NCI-H1417 treated with DMSO at 0.1 percent for 48 hours (cell line): ENCODE measurements around the gene UNC5CL.
"Not testable (repeated sequence)": the region's sequence is repeated elsewhere in the genome, so short reads cannot be mapped to it uniquely, and the experiment has no call there.

Source experiments
- DNase-seq: peaks from one replicate; lab custom pipeline; 2025; lab: John Stamatoyannopoulos, UW

Gene UNC5CL

DNA sequence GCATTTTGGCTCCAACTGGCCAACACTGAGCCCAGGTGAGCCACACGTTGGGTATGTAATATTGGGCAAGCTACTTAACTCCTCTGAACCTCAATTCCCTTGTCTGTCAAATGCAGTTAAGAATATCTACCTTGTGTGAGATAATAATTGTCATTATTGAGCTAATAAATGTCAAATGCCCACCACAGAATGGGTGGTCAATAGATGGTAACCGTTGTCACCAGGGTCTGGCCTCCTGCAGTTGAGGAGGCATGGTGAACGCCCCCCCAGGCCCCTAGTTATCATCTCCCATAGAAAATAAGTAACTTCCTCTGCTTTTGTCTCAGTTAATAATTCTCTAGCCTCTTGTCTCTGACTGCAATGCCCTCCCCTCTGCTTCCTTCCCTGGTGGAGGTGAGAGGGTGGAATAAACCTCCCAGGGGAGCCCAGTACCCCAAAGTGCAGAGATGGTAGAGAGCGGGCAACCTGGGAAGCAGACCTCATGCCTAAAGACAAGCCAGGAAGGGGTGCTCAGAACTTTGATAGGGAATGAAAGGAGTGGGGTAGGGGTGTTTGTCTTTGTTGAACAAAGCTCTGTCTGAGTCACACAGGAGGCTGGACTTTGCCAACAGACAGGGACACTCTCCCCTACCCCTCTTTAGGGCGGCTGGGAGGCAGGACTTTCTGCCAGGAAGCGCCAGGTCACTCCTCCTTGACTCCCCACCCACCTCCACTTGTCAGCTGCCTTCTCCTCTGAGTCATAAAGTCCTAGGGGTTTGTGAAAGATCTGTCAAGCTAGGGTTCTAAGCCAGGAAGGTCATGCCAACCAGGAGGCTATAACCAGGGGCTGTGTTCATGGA is 1.3 kb upstream of the UNC5CL start:
- DNase-seq = no peak

DNA sequence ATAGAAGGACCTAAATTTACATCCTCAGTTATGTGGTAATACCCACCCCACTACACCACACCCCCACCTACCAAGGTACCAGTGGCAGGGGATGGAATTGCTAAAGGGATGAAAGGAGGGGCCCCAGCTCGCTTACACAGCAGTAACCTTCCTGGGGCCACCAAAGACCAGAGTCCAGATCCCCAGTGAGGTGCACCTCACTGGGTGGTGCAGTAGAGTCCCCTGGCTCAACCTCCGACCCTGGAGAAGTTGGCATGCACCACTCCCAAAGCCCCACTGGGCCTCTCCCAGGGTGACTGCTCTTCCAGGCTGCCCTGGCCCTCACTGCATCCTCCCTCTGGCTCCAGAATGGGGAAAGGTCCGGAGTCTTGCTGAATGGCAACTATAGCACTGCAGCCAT is 816 bp downstream of the UNC5CL start:
- no peak for DNase-seq

DNA sequence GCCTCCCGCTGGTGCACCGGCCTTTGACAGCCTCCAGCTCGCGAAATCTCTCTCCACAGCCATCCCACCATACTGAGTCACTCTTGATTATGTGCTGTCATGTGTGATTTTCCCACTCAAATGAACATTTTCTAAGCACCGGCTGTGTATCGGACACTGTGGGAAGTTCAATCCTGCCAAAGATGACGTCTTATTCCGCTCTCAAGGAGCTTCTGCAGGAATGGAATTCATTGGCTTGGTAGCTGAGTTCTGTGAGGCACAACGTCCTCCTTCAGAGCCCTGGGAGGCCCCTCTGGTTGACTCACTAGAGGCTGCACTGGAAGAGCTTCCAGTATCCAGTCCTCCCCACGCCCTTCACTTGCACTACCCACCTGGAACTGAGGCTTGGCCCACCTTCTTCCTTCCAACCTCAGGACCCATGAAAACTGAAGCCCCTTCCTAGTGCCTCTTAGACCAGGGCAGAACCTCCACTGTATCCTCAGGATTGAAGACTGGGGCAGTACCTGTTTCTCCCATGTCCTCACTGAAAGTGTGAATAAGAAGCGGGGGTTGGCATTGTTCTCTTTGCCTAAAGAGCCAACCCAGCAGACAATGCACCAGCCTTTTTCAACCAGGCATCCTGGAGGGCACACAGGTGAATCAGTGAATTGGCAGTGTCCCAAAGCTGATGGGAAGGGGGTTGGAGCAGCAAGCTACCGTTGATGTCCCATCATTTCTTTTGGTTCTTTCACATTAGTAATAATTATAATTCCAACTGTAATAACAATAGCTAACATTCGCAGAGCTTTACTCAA is 1.7 kb downstream of the UNC5CL start:
- DNase-seq = no peak

DNA sequence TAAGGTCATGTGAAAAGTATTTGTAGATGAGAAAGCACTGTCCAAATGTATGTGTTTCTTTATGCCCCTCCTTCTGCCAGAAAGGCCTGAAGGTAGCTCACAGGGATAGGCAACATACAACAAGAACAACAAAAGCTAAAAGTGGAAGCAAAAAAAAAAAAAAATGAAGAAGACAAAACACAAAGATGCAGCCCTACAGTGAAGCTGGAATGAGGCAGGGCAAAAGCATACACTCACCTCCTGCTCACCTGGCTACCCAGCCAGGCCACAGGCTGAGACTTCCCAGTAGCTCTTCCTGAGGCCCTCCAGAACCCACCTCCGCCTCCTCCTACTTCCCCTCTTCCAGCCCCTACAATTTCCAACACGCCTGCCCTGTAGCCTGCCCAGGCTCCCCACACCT is 2.4 kb downstream of the UNC5CL start:
- no peak for DNase-seq

DNA sequence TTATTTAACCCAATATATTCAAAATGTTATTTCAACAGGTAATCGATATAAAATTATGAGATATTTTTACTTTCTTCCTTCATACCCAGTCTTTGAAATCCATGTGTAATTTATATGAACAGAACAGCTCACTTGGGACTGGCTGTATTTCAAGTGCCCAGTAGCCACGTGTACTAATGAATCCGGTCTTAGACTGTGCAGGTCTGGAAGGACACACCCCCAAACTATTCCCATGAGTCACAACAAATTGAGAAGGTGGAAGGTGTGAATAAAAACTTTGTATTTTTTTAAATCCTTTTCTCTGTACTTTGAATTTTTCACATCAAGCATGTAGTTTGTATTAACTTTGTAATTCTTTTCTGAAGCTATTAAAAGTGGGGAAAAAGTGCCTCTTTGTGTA is 2.8 kb downstream of the UNC5CL start:
- no peak for DNase-seq

DNA sequence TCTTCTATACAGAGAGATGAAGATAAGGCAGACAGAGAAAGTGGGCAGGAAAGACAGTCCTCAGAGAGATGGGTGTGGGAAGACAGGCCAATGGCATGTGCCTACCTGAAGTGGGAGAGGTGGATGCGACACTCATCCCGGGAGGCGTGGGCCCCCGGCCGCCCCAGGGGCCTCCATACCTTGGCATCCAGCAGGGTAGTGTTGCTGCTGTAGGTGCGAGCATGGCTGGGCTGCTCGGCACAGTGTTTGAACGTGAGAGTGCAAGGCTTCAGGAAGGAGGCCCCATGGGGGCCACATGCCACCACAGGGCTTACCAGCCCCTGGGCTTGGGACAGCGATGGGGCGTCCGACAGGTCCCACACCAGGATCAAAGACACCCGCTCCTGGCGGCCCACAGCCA is 5.2 kb downstream of the UNC5CL start:
- DNase-seq = no peak

DNA sequence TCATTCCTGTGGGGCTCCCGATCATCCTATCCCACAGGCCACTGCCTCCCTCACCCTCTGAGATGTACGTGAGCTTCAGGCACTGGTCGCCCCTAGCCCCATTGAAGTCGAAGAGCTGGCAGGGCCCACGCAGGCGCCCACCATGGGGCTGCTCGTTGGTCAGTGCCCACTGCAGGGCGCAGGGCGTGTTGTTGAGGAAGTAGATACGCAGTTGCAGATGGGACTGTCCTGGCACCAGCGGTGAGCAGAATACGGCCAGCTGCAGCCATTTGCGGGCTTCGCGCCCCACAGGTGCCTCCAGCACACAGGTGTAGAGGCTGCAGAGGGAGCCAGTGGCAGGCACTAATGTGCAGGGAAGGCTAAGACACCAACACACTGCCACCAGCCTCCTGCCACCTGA is 6.2 kb downstream of the UNC5CL start:
- no peak for DNase-seq

DNA sequence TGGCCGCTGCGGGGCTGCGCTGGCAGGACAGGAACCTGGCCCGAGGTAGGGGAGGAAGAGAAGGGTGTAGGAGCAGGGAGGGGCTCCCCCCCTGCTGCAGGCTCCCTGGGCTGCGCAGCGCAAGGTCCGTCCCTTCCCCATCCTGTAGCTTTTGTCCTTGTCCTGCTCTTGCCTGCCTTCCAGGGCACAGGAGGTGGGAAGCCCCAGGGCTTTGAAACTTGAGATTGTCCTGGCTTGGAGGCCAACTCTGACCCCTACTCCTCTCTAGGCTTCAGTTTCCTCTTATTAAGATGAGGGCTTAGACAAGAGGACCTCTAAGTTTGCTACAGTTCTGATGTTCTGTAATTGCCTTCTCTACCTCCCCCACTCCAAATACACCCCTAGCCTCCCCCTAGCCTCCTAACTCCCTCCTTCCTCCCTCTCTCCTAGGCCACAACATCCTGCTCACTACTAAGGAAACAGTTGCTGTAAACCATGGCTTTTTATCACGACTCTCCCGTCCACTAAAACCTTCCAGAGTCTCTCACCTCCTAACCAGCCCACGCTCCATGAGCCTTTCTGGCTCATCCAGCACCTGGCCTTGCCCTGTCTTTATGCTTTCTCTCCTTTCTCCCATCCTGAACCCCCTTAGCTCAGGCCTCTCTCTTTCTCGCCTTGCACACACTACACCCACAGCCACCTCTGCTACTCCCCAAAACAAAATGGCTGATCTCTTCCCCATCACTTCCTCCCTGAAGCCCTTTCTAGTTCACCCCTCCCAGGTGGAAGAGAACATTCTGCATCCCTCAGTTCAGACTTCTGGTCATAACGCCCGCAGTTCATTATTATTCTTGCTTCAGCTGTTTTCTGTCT is 10.2 kb downstream of the UNC5CL start:
- DNase-seq = no peak

DNA sequence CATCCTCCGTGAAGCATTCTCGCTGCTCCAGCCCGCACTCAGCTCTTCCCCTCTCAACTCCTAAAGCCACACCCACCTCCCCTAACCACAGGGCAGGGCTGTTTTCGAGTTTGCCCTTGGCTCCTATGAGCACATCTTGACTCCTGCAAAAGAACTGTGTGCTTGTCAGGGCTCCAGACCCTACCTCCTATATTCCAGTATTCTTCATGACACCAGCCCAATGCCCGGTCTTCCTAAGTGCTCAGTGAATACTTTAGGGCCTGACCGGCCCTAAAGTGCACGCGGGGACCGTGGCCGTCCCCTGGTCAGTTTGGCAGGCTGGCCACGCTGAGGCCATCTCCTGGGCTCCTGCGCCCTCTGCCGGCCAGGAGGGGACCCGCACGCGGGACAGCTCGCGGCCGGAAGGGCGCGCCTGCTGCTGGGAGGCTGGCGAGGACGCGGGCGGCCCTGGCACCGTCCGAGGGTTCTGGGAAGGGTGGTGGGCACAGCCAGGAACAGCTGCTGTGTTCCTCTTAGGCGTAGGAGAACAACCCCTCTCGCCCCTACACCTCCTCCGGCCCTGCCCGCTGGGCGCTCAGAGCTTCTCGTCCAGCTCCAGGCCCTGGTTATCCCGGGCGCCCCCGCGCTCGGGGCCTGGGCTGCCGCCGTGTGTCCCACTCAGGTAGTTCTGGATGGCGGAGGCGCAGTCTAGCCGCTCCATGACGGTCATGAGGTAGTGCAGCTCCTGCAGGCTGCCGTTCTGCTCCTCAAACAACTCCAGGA is 11.0 kb downstream of the UNC5CL start:
- DNase-seq = no peak

DNA sequence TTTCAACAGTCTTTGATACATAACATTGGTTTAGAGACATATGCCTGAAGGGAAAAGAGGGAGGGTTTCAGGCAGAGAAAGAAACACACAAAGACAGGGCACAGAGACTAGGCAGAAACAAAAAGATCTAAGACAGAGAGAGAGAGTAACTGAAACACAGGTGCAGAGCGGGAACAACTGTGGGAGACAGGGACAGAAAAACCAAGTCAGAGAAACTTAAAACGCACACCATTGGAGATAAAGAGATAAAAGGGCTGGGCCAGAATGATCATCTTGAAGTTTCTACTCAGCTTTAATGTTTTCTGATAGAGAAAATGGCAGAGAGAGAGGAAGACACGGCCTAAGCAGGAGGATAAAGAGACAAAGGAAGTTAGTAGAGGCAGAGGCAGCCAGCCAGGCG is 11.8 kb downstream of the UNC5CL start:
- DNase-seq = no peak

DNA sequence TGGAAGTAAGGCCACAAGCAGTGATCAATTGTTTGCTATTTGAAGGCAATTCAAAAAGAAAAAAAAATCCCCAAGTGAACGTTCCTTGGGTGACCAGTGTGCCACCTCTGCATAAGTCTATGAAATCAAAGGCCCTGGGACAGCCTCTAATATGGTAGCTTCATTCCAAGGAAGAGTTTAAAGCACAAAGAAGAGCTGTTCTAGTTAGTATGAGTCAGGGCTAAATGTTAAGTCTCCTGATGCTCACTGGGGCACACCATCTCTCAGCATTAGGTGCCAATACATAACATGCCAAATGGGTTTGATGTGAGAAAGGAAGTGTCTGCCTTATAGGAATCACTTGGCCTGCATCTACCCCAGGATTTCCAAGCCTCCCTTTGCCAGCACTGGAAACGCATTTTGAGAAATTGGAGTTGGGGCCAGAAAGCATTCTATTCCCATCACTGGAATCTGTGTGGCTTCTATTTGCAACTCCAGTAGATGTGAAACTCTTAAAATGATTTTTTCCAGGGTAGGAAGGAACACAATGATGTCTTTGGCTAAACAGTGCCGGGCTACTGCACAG is 13.0 kb downstream of the UNC5CL start:
- no peak for DNase-seq

DNA sequence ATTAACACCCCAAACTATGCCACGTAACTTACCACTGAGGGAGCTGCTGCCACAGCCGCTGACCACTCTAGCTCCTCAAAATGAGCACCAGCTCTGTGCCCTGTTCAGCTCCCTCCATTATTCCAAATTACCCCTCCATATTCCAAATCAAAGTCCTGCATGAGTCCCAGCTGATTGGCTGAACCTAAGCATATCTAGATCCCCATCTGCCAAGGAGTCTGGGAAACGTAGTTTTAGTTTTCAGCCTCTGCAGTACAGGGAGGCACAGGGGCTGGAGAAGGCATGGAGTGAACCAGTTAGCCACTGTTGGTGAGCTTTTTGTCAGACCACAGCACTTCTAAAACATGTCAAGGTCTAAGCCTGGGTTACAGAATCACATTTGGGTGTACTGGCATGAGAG is 15.9 kb downstream of the UNC5CL start:
- no peak for DNase-seq

DNA sequence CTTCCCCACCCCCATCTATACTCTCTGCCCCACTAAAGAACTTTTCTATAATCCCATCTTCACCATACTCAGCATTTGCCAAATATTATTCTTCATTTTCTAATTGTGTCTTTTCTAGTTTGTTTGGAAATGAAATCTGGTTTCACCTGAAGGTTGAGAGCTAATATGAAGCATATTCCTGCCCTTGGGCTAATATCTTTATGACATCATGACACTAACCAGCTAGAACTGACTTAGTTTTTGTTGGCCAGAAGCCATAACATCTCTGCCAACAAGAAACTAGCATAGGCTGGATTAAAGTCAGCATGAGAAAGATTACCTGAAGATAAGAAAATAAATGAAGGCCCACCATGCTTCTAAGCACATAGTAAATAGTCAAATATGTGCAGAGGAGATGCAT is 16.7 kb downstream of the UNC5CL start:
- DNase-seq = no peak

DNA sequence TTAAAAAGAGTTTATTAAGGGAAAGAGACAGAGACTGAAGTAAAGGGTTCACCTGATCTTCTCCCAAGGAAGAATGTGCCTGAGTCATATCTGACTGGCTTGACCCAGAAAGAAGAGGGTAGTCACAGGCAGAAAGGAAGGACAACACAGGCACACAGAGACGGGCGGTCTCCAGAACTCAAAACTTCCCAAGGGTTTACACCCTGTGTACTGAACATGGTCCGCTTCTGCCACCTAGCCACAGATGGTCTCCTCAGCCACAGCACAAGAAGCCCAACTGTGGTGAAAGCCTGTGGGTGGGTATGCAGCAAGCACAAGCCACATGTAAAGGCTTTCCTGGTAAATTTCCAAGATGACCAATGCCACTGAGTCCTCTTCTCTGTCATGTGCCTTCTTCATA is 17.2 kb downstream of the UNC5CL start:
- DNase-seq = no peak

DNA sequence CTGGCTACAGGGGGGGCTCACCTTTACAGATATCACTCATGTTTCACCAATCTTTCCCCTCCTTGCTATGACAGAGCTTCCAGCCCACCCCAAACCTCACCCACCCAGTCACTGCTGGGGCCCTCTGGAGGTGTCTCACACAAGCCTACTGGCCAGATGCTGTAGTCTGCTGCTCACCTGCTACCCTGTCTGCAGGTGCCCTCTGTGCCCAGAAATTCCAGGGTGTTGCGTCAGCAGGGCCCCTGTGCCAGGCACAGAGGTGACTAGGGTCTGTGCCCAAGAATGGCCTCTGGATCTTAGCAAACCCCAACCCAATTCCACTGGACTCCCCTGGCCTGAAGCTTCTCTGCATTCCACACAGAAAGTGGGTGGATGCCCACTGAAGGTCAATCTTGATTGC is 21.4 kb downstream of the UNC5CL start:
- no peak for DNase-seq

DNA sequence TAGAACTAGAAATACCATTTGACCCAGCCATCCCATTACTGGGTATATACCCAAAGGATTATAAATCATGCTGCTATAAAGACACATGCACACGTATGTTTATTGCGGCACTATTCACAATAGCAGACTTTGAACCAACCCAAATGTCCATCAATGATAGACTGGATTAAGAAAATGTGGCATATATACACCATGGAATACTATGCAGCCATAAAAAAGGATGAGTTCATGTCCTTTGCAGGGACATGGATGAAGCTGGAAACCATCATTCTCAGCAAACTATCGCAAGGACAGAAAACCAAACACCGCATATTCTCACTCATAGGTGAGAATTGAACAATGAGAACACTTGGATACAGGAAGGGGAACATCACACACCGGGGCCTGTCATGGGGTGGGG is 23.2 kb downstream of the UNC5CL start:
- DNase-seq = not testable (repeated sequence)

DNA sequence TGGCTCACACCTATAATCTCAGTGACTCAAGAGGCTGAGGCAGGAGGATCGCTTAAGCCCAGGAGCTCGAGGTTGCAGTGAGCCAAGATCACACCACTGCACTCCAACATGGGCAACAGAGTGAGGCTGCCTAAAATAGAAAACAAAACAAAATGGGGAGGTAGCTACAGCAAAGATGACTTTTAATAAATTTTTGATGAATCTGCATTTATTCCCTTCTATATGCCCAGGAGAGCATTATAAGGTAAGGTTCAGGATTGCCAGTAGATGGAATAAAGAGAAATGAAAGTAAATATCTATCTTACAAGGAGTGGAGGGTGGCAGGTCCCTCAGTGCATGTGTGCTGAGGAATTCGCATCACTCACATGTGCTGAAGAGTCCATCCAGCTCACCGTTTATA is 24.2 kb downstream of the UNC5CL start:
- DNase-seq = no peak

DNA sequence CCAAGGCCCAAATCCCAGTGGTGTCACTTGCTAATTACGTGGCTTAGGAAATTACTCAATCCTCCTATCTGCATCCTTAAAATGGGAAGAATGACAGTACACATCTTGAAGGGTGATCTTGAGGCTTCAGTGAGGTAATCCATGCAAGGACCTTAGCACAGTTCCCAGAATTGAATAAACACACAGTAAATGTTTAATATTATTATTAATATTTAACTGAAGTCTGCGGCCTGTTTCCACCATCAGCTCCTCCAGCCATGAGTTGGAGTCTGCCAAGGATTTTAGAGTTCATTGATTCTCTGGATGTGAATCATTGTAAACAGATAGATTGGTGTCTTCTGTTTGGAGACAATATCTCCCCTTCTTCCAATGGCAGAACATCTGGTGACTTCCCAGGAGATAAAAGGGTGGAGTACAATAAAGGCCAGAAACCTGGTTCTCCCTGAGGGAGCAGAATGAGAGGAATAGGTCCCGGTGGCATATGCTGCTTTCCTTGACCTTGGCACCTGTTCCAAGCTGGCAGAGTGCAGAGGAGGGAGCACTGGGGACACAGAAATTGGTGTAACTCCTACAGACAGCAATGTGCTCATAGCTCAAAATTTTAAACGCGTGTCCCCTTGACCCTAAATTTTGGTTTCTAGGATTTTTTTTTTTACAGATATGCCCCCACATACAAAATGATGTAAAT is 25.4 kb downstream of the UNC5CL start:
- DNase-seq = no peak

DNA sequence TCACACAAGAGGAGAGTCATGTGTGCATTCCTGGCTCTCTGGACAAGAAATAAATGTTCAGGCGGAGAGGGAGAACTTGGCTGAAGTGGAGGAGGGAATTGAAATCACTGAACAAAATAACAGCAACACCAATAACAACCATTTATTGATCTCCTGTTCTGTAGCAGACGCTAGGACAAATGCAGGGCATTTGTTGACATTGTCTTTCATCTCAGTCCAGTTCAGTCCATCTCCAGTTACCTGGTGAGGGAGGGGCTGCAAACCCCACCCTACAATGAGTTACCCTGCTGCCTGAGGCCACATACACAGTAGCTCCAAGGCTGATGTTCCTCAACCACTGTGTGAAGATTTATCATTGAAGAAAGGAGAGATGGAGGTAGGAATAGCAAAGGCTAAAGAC is 27.3 kb downstream of the UNC5CL start:
- no peak for DNase-seq

DNA sequence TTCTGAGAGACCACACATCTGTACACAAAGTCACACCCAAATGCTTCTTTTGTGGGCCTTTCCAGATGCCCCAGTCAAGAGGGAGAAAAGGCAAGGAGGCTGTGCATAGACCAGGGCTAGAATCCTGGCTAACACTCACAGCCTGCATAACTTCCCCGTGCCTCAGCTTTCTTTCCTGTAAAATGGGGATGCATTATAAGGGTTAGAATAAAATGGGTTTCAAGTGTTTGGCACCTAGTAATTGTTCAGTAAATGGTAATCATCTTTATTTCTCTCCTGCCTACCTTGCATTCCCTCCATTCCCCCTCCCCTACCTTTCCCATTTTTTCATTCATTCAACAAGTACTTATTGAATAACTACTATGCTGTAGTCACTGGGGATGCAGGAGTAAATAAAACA is 29.4 kb downstream of the UNC5CL start:
- DNase-seq = no peak

DNA sequence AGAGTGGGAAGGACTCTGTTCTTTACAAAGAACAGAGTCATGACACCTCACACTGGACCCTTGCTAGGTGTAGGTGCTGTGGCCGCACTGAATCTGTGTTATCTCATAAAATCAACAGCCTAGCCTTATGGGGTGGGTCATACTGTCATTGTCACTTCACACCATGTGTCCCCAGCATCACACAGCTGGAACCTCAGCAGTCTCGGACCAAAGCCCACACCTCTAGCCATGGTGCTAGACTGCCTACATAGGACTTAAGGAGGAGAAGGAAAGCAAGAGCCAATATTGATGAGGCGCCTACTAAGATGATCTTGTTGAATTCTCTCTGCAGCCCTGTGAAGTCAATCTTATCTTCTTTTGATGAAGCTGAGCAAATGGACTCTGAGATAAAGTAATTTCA is 31.0 kb downstream of the UNC5CL start:
- no peak for DNase-seq
